ENCODE measurements around the gene DPP4. TPM values are rescaled to one million over a fixed set of nuclear protein-coding genes. Genes with fewer than 3 reads are reported as not detected.
A peak's percentile ranks its signal among the peaks of the same experiment; 100 is the strongest.

Gene DPP4
- total and polyA plus RNA-seq, 2 experiments from 2014 or later, result 1.5 to 2.8 TPM

GRCh38 chr2:162058973-162059668 is 14.9 kb downstream of the DPP4 start:
- Mint-ChIP-seq H3K4me1 (peaks cover 9% of the 10 kb centered on the region), H3K27me3 (ENCODE audit: insufficient read depth, low read depth, poor library complexity) (peaks cover 4% of the 10 kb centered on the region), H3K36me3 (ENCODE audit: low read depth) (peaks cover 11% of the 10 kb centered on the region; the same call in 2 of the 3 replicates), H3K9me3 (peaks cover 6% of the 10 kb centered on the region; the same call in 2 of the 3 replicates), H3K4me3 (no peak overlapping the region), H3K27ac (no peak overlapping the region)
- H3K4me3 ChIP-seq, result no peak overlapping the region
- DNase-seq (ENCODE audit: low spot score) (no peak), ATAC-seq (peak; percentile 41; the same call in 2 of the 3 replicates)
- H3K4me1 ChIP-seq (ENCODE audit: insufficient read depth), result no peaks in the 10 kb centered on the region
- H3F3A ChIP-seq (replicated peaks; ENCODE audit: low read depth), result no peaks in the 10 kb centered on the region
- H4K20me1 ChIP-seq (replicated peaks; ENCODE audit: insufficient read depth), result no peaks in the 10 kb centered on the region
- H3K36me3 ChIP-seq (ENCODE audit: insufficient read depth), result no peaks in the 10 kb centered on the region
- no peak overlapping the region for H3K4me2 ChIP-seq
- H2AFZ ChIP-seq, result no peak overlapping the region
- H3K27ac ChIP-seq (ENCODE audit: low read depth), result no peak overlapping the region
- no peaks in the 10 kb centered on the region; the same call in 1 of the 2 replicates for H3K9me2 ChIP-seq (ENCODE audit: insufficient read depth)
- TF ChIP-seq STAT1 (IDR thresholded peaks at IDR 0.05; ENCODE audit: unreplicated experiment), result no peak
- no peak for TF ChIP-seq ZNF462 (CRISPR knock-in tag; IDR thresholded peaks at IDR 0.05)
- no peak for TF ChIP-seq EZH2phosphoT487 (IDR thresholded peaks at IDR 0.05; ENCODE audit: unreplicated experiment)
- TF ChIP-seq POLR2AphosphoS5 (IDR thresholded peaks at IDR 0.05; ENCODE audit: low read depth), result no peak
- no peak for TF ChIP-seq CREB1 (CRISPR knock-in tag; IDR thresholded peaks at IDR 0.05; ENCODE audit: low read depth)
- no peak for TF ChIP-seq ZNF114 (CRISPR knock-in tag; IDR thresholded peaks at IDR 0.05)
- no peak for TF ChIP-seq ZNF331 (CRISPR knock-in tag; IDR thresholded peaks at IDR 0.05; ENCODE audit: low read depth)
- no peak for TF ChIP-seq ETS1 (IDR thresholded peaks at IDR 0.05)
- no peak for TF ChIP-seq REST (IDR thresholded peaks at IDR 0.05; ENCODE audit: unreplicated experiment)
- H3K79me2 ChIP-seq (replicated peaks; ENCODE audit: insufficient read depth), result no peaks in the 10 kb centered on the region
- no peaks in the 10 kb centered on the region for H3K27me3 ChIP-seq (ENCODE audit: insufficient read depth)

Data from GM23338 (cell line).